HG03565 (cell line): Measurements from ENCODE around the gene SPEM2.

Experiments
- ATAC-seq: cut with Tn5 transposase; IDR thresholded peaks from one replicate; pipeline ENCODE4 v1.9.1; 2021; ENCODE audit warnings: mild to moderate bottlenecking, moderate library complexity; ENCODE audit not compliant: unreplicated experiment

The SPEM2 gene

DNA sequence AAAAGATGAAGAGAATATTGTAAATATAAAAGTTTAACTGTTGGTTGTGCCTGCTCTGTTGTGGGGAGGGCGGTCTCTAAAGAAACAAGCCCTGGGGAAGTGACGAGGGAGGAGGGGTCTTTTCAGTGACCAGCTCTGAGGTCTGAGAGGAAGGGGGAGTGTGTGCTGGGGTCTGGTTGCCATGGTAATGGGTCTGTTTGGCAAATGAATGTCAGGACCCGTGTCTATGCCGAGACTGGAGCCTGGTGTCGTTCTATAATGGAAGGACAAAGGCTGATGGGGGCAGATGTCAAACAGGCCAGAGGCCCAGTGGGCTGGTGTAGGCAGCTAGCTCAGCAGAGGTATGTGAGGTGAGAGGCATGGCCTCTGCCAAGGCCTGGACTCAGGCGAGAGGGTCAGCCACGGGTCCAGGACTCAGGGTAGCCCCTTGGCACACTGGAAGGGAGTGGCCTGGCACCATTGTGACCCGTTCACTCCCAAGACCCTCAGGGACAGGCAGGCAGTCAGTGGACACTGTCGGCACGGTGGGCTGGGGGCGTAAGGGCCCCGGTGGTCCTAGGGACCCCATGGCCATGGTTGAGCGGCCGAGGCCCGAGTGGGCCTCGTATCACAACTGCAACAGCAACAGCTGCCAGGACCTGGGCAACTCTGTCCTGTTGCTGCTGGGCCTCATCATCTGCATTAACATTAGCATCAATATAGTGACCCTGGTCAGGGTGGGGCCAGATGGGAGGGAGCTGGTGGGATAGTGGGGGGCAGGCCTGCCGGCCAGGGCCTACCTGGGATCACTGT is 5.4 kb upstream of the SPEM2 start, which contains the start of gene SPEM1:
TSS of gene SPEM1 (plus strand) at position 506 of the 792 bp plus-strand sequence. CDS start at position 567, 61 bp downstream.
- no peak for ATAC-seq

- no peak for ATAC-seq
Observed at GRCh38 chr17:7421186-7421585, 4.2 kb upstream of the SPEM2 start.

DNA sequence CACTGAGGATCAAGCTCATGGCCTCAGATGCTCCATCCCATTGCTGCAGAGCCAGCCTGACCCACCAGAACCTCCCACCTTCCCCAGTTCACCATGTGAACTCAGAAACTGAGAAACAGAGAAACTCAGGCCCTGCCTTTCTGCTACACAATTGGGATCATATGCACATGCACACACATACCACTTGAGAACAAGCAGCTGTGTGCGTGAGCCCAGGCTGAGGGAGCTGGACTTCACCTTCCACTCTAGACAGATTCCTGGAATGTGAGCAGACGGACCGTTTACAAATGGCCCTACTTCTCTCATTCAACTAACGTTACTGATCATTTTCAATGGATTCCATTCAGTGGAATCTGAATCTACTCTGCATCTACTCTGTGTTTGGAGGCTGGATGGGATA is 1.7 kb upstream of the SPEM2 start:
- no peak for ATAC-seq

DNA sequence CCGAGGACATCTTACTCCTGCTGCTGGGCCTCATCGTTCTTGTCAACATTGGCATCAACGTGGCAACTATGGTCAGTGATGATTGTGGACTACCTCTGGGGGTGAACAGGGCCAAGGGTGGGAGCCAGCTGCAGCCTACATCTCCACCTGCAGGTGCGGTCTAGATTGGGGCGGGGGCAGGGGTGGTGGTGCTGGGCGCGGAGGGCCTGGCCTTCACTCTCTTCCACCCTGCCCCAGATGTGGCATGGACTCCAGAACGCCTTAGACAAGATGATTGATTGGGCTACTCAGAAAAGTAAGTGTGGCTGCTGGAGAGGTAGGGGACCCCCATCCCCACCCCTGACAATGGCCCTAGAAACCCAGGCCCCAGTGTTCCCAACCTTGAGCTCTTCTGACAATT is 340 bp downstream of the SPEM2 start:
- no peak for ATAC-seq

- no peak for ATAC-seq
Observed at GRCh38 chr17:7426203-7426863, 917 bp downstream of the SPEM2 start.

GRCh38 chr17:7426896-7427489 is 1.6 kb downstream of the SPEM2 start:
- ATAC-seq = no peak

- ATAC-seq = no peak
Observed at GRCh38 chr17:7427549-7427948, 2.1 kb downstream of the SPEM2 start.

DNA sequence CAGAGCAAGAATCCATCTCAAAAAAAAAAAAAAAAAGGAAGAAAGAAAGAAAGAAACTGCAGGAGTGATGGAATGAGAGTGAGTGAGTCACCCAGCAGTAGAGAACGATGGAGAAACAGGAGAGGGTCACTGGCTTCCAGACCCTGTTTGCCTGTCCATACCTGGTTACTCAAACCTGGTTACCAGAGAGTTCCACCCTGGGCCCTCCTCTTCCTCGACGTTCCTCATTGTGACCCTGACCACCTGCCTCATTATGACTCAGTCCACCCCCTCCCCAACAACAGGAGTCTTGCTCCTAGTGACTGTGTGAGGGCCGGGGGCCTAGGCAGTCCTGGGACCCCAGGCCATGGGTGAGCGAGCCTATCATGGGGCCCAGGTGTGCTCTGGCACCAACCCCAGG is 3.1 kb downstream of the SPEM2 start, which contains the start of gene SPEM3:
TSS of gene SPEM3 (plus strand) at position 301 of the 400 bp plus-strand sequence. CDS start at position 347, 46 bp downstream.
- no peak for ATAC-seq

DNA sequence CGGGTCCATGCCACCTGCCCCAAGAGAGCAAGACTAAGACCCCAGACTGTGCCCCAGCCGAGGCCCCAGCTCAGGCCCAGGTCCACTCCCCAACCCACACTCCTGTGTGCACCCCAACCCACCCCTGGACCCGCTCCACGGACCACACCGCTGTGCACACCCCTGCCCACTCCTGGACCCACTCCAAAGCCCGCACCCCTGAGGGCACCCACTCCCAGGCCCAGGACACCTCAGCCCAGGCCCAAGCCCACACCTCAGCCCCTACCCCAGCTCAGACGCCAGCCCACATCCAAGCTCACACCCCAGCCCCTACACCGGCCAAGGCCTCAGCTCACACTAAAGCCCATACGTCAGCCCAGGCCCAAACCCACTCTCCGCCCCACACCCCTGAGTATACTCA is 4.3 kb downstream of the SPEM2 start:
- ATAC-seq = no peak

GRCh38 chr17:7431231-7431630 is 5.8 kb downstream of the SPEM2 start:
- no peak for ATAC-seq

- no peak for ATAC-seq
Observed at GRCh38 chr17:7432296-7432695, 6.9 kb downstream of the SPEM2 start.

DNA sequence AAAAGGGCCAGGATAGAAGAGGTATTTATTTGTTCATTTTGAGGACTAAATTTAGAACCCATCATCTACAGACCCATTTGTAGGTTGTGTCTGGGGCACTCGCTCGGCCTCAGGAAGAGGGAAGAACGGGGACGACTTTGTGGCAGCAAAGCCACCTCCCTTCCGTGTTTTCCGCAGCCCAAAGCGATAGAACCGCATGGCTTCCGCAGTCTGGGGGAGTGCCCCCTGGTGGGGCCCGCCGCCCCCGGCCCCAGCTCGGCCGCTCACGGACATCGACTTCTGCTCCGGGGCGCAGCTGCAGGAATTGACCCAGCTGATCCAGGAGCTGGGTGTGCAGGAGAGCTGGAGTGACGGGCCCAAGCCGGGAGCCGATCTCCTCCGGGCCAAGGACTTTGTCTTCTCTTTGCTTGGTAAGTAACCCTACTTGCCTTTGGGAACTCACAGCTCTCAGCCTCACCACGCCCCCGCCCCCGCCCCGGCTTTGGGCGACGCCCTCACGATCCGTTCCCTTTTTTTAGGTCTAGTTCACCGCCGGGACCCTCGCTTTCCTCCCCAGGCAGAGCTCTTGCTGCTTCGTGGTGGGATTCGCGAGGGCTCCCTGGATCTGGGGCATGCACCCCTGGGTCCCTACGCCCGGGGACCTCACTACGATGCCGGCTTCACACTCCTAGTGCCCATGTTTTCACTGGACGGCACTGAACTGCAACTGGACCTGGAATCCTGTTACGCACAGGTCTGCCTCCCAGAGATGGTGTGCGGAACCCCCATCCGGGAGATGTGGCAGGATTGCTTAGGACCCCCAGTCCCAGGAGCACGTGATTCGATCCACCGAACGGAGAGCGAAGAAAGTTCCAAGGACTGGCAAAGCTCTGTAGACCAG is 10.5 kb downstream of the SPEM2 start:
- ATAC-seq = peak; percentile 8

DNA sequence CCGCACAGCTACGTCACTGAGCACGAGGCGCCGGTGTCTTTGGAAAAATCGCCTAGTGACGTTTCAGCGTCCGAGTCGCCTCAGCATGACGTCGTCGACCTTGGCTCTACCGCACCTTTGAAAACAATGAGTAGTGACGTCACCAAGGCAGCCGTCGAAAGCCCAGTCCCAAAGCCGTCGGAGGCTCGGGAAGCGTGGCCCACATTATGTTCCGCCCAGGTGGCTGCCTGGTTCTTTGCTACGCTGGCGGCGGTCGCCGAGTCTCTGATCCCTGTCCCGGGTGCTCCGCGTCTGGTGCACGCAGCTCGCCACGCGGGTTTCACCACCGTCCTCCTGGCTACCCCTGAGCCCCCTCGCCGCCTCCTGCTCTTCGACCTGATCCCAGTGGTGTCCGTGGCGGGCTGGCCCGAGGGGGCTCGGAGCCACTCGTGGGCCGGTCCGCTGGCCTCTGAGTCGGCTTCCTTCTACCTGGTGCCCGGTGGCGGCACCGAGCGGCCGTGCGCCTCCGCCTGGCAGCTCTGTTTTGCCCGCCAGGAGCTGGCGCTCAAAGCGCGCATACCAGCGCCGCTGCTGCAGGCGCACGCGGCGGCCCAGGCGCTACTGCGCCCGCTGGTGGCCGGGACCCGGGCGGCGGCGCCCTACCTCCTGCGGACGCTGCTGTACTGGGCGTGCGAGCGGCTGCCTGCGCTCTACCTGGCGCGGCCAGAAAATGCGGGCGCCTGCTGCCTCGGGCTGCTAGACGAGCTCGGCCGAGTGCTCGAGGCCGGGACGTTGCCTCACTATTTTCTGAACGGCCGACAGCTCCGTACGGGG is 11.3 kb downstream of the SPEM2 start:
- ATAC-seq = no peak

DNA sequence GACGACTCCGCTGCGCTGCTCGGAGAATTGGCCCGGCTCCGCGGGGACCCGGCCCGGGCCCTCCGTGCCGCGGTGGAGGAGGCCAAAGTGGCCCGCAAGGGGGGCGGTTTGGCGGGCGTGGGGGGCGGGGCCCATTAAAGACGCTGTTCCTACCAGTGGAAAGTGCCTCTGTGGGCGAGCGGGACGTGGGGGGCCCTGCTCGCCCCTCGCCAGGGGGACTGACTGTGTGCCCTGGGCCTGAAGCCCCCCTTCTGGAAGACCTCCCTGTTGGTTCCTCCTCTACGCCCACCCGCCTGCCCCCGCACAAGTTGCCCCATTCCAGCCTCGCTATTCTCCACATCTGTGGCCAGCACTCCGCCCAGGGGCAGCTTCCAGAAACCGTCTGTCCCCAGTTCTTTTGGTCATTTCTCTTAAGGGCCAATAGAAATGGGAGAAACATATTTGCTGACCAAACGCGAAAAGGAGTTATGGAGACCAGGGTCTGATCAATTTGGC is 12.0 kb downstream of the SPEM2 start:
- no peak for ATAC-seq

DNA sequence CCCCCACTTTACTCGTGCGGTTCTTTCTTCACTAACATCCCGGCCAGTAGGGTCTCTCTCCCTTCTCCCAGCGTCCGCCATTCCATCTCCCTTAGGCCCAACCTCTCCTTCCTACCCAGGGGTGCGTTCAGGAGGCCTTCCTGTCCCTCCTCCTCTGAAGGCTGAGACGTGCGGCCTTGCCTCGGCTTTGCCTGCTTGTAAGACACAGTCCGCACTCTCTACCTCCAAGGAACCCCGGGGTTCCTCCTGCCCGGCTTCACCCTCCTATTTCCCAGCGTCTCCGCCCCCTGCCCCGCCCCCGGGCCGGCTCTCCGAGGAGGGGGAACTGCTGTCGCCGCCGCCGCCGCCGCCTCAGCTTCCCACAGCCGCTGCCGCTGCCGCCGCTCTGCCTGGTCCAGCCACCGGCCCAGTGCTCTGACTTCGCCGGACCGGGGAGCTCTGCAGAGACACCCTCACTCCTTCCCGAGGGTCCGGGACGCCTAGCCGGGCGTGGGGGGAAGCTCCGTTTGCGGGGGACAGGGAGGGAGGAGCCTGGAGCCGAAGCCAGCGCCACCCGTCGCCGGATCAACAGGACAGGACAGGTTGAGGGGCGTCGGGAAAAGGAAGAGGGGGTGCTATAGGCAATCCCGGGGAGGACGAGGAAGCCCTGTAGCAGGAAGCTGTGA is 12.7 kb downstream of the SPEM2 start:
- no peak for ATAC-seq

GRCh38 chr17:7438656-7439460 is 13.4 kb downstream of the SPEM2 start:
- ATAC-seq = no peak

DNA sequence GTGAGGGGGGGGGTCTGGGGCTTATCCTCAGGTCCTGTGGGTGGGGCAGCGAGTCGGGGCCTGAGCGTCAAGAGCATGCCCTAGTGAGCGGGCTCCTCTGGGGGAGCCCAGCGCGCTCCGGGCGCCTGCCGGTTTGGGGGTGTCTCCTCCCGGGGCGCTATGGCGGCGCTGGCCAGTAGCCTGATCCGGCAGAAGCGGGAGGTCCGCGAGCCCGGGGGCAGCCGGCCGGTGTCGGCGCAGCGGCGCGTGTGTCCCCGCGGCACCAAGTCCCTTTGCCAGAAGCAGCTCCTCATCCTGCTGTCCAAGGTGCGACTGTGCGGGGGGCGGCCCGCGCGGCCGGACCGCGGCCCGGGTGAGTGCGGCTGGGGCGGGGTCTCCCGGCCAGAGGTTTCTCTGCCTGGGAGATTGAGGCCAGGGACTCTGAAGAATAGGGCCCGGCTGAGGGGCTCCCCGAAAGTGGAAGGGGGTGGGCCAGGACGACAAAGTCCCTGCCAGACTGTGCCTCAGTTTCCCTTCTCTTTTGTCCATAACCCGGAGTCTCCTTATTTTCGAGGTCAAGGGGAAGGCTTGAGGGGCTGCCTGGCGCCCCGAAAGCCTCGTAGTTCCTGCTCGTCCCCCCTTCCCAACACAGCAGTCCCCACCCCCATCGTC is 14.2 kb downstream of the SPEM2 start, which contains the start of gene FGF11:
TSS of gene FGF11 (plus strand) at position 51 of the 651 bp plus-strand sequence. CDS start at position 160, 109 bp downstream.
- no peak for ATAC-seq
